Measurements from ENCODE around the gene INPP4A.

The INPP4A gene

DNA sequence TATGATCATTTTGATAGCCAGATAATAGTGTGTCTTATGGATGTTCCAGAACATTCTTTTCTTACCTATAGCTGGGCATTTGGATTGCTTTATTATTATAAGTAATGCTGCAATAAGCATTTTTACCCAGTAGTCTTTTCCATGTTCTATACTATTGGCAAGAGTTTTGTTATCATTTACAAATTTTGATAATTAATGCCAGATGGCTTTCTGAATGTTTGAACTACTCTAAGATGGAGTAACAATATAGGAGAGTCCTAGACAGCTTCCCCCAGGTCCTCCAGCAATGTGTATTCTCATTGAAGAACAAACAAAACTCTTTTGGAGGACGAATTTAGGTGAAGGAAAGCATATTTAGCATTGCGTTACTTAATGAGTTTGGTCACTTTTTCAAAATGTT is 73.0 kb downstream of the INPP4A start:
- CTCF ChIA-PET: interaction anchor here (0.5 to 1.3 kb wide), 4 partner anchors 14 to 105 kb away, joined by 3 to 4 read pairs (median 4); no protein-coding TSS in a partner anchor
- H3K9me3 ChIP-seq (ENCODE audit: control insufficient read depth, insufficient read depth, low read depth, low read length): no peaks in the 10 kb centered on the region
- H3K4me1 ChIP-seq (ENCODE audit: control insufficient read depth, insufficient read depth, low read length): peaks cover 2% of the 10 kb centered on the region; the same call in 1 of the 2 replicates
- peaks cover 0 to 10% of the 10 kb centered on the region in 2 experiments; a peak in 1 of 3 replicates for H3K36me3 ChIP-seq (ENCODE audit: control insufficient read depth in 2 of 2, insufficient read depth in 1 of 2, low read length in 2 of 2)
- TF ChIP-seq ZNF837 (tag by site-specific recombination; IDR thresholded peaks at IDR 0.05) (no peak), ZNF747 (tag by site-specific recombination; IDR thresholded peaks at IDR 0.05) (no peak), ZNF2 (tag by site-specific recombination; IDR thresholded peaks at IDR 0.05) (no peak), FEZF1 (tag by site-specific recombination; IDR thresholded peaks at IDR 0.05) (no peak), ZNF214 (tag by site-specific recombination; IDR thresholded peaks at IDR 0.05; ENCODE audit: borderline replicate concordance) (no peak), ZNF561 (tag by site-specific recombination; IDR thresholded peaks at IDR 0.05; ENCODE audit: borderline replicate concordance) (no peak), ZNF623 (tag by site-specific recombination; IDR thresholded peaks at IDR 0.05) (no peak), ZNF530 (tag by site-specific recombination; IDR thresholded peaks at IDR 0.05; ENCODE audit: low read depth) (no peak), GFI1B (tag by site-specific recombination; IDR thresholded peaks at IDR 0.05) (no peak), ZNF24 (tag by site-specific recombination; IDR thresholded peaks at IDR 0.05) (no peak), HOXA7 (CRISPR knock-in tag; IDR thresholded peaks at IDR 0.05; ENCODE audit: borderline replicate concordance) (no peak)
- TF ChIP-seq, protein P1, sequence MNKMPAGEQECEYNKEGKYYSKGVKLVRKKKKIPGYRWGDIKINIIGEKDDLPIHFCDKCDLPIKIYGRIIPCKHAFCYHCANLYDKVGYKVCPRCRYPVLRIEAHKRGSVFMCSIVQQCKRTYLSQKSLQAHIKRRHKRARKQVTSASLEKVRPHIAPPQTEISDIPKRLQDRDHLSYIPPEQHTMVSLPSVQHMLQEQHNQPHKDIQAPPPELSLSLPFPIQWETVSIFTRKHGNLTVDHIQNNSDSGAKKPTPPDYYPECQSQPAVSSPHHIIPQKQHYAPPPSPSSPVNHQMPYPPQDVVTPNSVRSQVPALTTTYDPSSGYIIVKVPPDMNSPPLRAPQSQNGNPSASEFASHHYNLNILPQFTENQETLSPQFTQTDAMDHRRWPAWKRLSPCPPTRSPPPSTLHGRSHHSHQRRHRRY (tag by site-specific recombination; IDR thresholded peaks at IDR 0.05): no peak
- TF ChIP-seq, protein P2, sequence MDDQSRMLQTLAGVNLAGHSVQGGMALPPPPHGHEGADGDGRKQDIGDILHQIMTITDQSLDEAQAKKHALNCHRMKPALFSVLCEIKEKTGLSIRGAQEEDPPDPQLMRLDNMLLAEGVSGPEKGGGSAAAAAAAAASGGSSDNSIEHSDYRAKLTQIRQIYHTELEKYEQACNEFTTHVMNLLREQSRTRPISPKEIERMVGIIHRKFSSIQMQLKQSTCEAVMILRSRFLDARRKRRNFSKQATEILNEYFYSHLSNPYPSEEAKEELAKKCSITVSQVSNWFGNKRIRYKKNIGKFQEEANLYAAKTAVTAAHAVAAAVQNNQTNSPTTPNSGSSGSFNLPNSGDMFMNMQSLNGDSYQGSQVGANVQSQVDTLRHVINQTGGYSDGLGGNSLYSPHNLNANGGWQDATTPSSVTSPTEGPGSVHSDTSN (CRISPR knock-in tag; IDR thresholded peaks at IDR 0.05): no peak
- TF ChIP-seq, protein P3, sequence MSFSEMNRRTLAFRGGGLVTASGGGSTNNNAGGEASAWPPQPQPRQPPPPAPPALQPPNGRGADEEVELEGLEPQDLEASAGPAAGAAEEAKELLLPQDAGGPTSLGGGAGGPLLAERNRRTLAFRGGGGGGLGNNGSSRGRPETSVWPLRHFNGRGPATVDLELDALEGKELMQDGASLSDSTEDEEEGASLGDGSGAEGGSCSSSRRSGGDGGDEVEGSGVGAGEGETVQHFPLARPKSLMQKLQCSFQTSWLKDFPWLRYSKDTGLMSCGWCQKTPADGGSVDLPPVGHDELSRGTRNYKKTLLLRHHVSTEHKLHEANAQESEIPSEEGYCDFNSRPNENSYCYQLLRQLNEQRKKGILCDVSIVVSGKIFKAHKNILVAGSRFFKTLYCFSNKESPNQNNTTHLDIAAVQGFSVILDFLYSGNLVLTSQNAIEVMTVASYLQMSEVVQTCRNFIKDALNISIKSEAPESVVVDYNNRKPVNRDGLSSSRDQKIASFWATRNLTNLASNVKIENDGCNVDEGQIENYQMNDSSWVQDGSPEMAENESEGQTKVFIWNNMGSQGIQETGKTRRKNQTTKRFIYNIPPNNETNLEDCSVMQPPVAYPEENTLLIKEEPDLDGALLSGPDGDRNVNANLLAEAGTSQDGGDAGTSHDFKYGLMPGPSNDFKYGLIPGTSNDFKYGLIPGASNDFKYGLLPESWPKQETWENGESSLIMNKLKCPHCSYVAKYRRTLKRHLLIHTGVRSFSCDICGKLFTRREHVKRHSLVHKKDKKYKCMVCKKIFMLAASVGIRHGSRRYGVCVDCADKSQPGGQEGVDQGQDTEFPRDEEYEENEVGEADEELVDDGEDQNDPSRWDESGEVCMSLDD (tag by site-specific recombination; IDR thresholded peaks at IDR 0.05): no peak
- POLR2A ChIA-PET: no interaction called here
- H3K4me3 ChIP-seq (ENCODE audit: low read depth, low read length): no peak overlapping the region
- H3K27ac ChIP-seq (ENCODE audit: extremely low read depth, low read depth, low read length): no peak overlapping the region

DNA sequence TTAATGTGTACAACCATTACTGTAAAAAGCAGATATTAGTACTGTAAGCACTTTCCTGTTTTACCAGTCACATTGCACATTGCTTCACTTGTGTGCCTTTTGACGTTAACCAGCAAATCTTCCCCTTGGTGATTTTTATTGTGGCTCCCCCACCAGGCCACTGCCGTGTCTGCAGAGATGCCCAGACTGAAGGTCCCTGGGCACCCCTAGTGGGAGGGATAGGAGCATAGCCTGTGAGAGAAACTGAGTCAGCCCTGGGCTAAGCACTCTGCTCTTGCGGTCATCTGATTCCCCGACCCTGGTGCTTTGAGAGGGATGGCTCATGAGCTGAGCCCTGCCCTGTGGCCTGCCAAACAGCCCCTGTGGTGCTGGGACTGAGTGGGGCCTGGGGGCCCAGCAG is 73.4 kb downstream of the INPP4A start:
- POLR2A ChIA-PET: no interaction called here
- TF ChIP-seq ZNF174 (tag by site-specific recombination; IDR thresholded peaks at IDR 0.05) (no peak), ZNF549 (tag by site-specific recombination; IDR thresholded peaks at IDR 0.05) (no peak), ZNF335 (tag by site-specific recombination; conservative IDR thresholded peaks at IDR 0.05) (no peak), ZNF660 (tag by site-specific recombination; IDR thresholded peaks at IDR 0.05) (no peak), ZNF366 (tag by site-specific recombination; conservative IDR thresholded peaks at IDR 0.05) (no peak), ZNF776 (tag by site-specific recombination; IDR thresholded peaks at IDR 0.05; ENCODE audit: borderline replicate concordance) (no peak), ZNF423 (tag by site-specific recombination; IDR thresholded peaks at IDR 0.05) (no peak), ZNF768 (tag by site-specific recombination; IDR thresholded peaks at IDR 0.05) (no peak), ZNF529 (tag by site-specific recombination; IDR thresholded peaks at IDR 0.05; ENCODE audit: insufficient replicate concordance) (no peak), ZNF184 (tag by site-specific recombination; IDR thresholded peaks at IDR 0.05) (no peak)
- TF ChIP-seq, protein P4, sequence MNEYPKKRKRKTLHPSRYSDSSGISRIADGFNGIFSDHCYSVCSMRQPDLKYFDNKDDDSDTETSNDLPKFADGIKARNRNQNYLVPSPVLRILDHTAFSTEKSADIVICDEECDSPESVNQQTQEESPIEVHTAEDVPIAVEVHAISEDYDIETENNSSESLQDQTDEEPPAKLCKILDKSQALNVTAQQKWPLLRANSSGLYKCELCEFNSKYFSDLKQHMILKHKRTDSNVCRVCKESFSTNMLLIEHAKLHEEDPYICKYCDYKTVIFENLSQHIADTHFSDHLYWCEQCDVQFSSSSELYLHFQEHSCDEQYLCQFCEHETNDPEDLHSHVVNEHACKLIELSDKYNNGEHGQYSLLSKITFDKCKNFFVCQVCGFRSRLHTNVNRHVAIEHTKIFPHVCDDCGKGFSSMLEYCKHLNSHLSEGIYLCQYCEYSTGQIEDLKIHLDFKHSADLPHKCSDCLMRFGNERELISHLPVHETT (tag by site-specific recombination; IDR thresholded peaks at IDR 0.05): no peak
- TF ChIP-seq, protein P5, sequence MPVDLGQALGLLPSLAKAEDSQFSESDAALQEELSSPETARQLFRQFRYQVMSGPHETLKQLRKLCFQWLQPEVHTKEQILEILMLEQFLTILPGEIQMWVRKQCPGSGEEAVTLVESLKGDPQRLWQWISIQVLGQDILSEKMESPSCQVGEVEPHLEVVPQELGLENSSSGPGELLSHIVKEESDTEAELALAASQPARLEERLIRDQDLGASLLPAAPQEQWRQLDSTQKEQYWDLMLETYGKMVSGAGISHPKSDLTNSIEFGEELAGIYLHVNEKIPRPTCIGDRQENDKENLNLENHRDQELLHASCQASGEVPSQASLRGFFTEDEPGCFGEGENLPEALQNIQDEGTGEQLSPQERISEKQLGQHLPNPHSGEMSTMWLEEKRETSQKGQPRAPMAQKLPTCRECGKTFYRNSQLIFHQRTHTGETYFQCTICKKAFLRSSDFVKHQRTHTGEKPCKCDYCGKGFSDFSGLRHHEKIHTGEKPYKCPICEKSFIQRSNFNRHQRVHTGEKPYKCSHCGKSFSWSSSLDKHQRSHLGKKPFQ (tag by site-specific recombination; IDR thresholded peaks at IDR 0.05): no peak
- TF ChIP-seq, protein P6, sequence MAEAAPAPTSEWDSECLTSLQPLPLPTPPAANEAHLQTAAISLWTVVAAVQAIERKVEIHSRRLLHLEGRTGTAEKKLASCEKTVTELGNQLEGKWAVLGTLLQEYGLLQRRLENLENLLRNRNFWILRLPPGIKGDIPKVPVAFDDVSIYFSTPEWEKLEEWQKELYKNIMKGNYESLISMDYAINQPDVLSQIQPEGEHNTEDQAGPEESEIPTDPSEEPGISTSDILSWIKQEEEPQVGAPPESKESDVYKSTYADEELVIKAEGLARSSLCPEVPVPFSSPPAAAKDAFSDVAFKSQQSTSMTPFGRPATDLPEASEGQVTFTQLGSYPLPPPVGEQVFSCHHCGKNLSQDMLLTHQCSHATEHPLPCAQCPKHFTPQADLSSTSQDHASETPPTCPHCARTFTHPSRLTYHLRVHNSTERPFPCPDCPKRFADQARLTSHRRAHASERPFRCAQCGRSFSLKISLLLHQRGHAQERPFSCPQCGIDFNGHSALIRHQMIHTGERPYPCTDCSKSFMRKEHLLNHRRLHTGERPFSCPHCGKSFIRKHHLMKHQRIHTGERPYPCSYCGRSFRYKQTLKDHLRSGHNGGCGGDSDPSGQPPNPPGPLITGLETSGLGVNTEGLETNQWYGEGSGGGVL (tag by site-specific recombination; IDR thresholded peaks at IDR 0.05): no peak

More for the DNA sequence above, 73.4 kb downstream of the INPP4A start:
- no peaks in the 10 kb centered on the region for H3K9me3 ChIP-seq (ENCODE audit: control insufficient read depth, insufficient read depth, low read depth, low read length)
- H3K4me1 ChIP-seq (ENCODE audit: control insufficient read depth, insufficient read depth, low read length): peaks cover 2% of the 10 kb centered on the region; the same call in 1 of the 2 replicates
- H3K27ac ChIP-seq (ENCODE audit: extremely low read depth, low read depth, low read length): no peak overlapping the region
- no peak overlapping the region for H3K4me3 ChIP-seq (ENCODE audit: low read depth, low read length)
- H3K36me3 ChIP-seq (ENCODE audit: control insufficient read depth in 2 of 2, insufficient read depth in 1 of 2, low read length in 2 of 2): peaks cover 0 to 10% of the 10 kb centered on the region in 2 experiments; a peak in 1 of 3 replicates
- CTCF ChIA-PET: interaction anchor here (0.7 to 1.3 kb wide), 3 partner anchors 14 to 106 kb away, joined by 3 to 4 read pairs (median 3); no protein-coding TSS in a partner anchor

Data from HEK293 (cell line).